ENCODE results near the gene RBM38. TPM values are rescaled to one million over a fixed set of nuclear protein-coding genes. Genes with fewer than 3 reads are reported as not detected.

Gene RBM38
- polyA plus RNA-seq, 2 of the 4 experiments (the other 2 are of a cell fraction), result 6.6 to 14.2 TPM

DNA sequence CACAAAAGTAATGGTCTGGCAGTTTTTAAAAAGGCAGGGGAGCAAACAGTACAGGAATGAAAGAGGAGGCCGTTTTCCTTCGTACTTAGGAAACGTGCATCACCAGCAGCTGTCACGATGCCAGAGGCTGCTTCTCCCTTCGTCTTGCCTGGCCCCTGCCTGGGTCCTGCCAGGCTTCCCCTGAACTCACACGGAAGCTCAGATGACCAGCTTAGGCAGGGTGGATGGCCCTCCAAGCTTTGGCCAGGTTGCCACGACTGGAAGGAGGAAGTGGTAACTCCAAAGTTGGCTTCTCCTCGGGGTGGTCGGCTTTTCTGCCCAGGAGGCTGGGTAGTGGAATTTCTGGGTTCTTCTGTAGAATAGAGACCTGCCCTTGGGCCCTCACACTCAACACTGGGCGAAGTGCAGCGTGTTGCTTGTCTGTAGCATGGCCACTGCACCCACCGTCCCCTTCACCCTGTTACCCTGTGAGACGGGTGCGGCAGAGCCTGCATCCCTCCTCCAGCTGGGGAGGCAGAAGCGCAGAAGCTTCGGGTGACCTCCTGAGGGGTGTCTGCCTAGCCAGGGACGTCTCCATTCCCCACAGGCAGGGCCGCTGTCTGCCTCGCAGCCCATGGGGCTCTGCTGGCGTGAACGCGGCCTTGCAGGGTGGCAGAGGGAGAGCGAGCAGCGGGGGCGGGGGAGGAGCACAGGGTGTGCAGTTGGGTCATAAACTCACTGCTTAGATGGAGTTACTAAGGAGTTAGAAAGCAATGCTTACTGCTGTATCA is 18.4 kb upstream of the RBM38 start:
- CTCF ChIA-PET, result interaction anchor here (0.9 to 1.7 kb wide), 5 partner anchors 9 to 120 kb away, joined by 3 to 9 read pairs (median 3); no protein-coding TSS in a partner anchor
- DNase-seq (ENCODE audit: low read depth in 1 of 2, low spot score in 1 of 2), result no peak
- POLR2A ChIA-PET, result no interaction called here
- Histone ChIP-seq H3K4me3 (no peak overlapping the region), H3K27ac (no peak overlapping the region), H3K4me1 (no peaks in the 10 kb centered on the region), H3K4me2 (no peak overlapping the region), H3K9me3 (no peaks in the 10 kb centered on the region)
- no peak for FAIRE-seq
- ATAC-seq, result no peak
- TF ChIP-seq POLR2AphosphoS2 (conservative IDR thresholded peaks at IDR 0.05; ENCODE audit: low read length), result no peak
- TF ChIP-seq EP300 (IDR thresholded peaks at IDR 0.05), result no peak
- no peak for TF ChIP-seq CEBPB (IDR thresholded peaks at IDR 0.05)
- TF ChIP-seq, protein P1, sequence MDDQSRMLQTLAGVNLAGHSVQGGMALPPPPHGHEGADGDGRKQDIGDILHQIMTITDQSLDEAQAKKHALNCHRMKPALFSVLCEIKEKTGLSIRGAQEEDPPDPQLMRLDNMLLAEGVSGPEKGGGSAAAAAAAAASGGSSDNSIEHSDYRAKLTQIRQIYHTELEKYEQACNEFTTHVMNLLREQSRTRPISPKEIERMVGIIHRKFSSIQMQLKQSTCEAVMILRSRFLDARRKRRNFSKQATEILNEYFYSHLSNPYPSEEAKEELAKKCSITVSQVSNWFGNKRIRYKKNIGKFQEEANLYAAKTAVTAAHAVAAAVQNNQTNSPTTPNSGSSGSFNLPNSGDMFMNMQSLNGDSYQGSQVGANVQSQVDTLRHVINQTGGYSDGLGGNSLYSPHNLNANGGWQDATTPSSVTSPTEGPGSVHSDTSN (IDR thresholded peaks at IDR 0.05), result no peak
- no peak for TF ChIP-seq JUNB (IDR thresholded peaks at IDR 0.05)
- TF ChIP-seq EHMT2 (IDR thresholded peaks at IDR 0.05; ENCODE audit: low read depth), result no peak
- no peak for TF ChIP-seq CBX2 (IDR thresholded peaks at IDR 0.05; ENCODE audit: borderline replicate concordance, low read depth)
- no peak for TF ChIP-seq CHD2 (IDR thresholded peaks at IDR 0.05; ENCODE audit: low read length, partially characterized antibody)
- no peak for TF ChIP-seq SREBF2 (IDR thresholded peaks at IDR 0.05)
- TF ChIP-seq, protein P2, sequence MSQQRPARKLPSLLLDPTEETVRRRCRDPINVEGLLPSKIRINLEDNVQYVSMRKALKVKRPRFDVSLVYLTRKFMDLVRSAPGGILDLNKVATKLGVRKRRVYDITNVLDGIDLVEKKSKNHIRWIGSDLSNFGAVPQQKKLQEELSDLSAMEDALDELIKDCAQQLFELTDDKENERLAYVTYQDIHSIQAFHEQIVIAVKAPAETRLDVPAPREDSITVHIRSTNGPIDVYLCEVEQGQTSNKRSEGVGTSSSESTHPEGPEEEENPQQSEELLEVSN (IDR thresholded peaks at IDR 0.05; ENCODE audit: borderline replicate concordance, low read depth), result no peak
- TF ChIP-seq, protein P3, sequence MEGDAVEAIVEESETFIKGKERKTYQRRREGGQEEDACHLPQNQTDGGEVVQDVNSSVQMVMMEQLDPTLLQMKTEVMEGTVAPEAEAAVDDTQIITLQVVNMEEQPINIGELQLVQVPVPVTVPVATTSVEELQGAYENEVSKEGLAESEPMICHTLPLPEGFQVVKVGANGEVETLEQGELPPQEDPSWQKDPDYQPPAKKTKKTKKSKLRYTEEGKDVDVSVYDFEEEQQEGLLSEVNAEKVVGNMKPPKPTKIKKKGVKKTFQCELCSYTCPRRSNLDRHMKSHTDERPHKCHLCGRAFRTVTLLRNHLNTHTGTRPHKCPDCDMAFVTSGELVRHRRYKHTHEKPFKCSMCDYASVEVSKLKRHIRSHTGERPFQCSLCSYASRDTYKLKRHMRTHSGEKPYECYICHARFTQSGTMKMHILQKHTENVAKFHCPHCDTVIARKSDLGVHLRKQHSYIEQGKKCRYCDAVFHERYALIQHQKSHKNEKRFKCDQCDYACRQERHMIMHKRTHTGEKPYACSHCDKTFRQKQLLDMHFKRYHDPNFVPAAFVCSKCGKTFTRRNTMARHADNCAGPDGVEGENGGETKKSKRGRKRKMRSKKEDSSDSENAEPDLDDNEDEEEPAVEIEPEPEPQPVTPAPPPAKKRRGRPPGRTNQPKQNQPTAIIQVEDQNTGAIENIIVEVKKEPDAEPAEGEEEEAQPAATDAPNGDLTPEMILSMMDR (IDR thresholded peaks at IDR 0.05), result no peak
- no peak for TF ChIP-seq CHD4 (IDR thresholded peaks at IDR 0.05; ENCODE audit: borderline replicate concordance)
- no peak for TF ChIP-seq MAFK (IDR thresholded peaks at IDR 0.05; ENCODE audit: partially characterized antibody)
- no peak for TF ChIP-seq KDM1A (IDR thresholded peaks at IDR 0.05; ENCODE audit: low read depth)
- TF ChIP-seq KDM5A (IDR thresholded peaks at IDR 0.05), result no peak
- TF ChIP-seq FOSL2 (IDR thresholded peaks at IDR 0.05), result no peak
- TF ChIP-seq FOSL2 (CRISPR knock-in tag; IDR thresholded peaks at IDR 0.05), result no peak
- TF ChIP-seq, protein P4, sequence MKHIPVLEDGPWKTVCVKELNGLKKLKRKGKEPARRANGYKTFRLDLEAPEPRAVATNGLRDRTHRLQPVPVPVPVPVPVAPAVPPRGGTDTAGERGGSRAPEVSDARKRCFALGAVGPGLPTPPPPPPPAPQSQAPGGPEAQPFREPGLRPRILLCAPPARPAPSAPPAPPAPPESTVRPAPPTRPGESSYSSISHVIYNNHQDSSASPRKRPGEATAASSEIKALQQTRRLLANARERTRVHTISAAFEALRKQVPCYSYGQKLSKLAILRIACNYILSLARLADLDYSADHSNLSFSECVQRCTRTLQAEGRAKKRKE (CRISPR knock-in tag; IDR thresholded peaks at IDR 0.05; ENCODE audit: low read depth), result no peak
- no peak for TF ChIP-seq RFX5 (IDR thresholded peaks at IDR 0.05)
- 91% methylated on average over 25 of the region's 25 CpGs for WGBS (ENCODE audit: missing lambda C conversion rate)

DNA sequence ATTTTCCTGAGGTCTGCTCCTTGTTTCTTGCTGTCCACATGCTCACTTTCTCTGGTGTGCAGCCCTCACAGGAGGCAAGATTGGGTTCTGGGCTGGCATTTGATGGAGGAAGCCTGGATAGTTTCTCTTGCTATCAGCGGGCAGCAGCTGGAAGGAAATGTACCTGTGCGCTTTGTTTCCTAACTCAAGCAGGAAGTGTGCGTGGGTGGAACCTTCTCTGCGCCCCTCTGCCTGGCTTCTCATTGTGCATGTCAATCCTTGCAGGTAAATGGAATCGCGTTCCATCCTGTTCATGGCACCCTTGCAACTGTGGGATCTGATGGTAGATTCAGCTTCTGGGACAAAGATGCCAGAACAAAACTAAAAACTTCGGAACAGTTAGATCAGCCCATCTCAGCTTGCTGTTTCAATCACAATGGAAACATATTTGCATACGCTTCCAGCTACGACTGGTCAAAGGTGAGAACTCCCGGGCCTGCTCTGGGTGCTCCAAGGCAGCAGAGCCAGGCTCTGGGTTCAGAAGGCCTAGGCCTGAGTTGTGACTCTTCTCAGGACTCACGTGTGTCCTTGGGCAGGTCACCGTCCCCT is 16.8 kb upstream of the RBM38 start:
- Histone ChIP-seq H3K4me1 (no peaks in the 10 kb centered on the region), H3K4me3 (no peak overlapping the region), H3K9me3 (no peaks in the 10 kb centered on the region), H3K27ac (no peak overlapping the region), H3K4me2 (no peak overlapping the region)
- ATAC-seq (no peak), FAIRE-seq (no peak), DNase-seq (ENCODE audit: low read depth in 1 of 2, low spot score in 1 of 2) (no peak)
- WGBS (ENCODE audit: missing lambda C conversion rate), result 95% methylated on average over 12 of the region's 12 CpGs
- ChIA-PET POLR2A (no interaction called here), CTCF (interaction anchor here (1.0 to 3.9 kb wide), 6 partner anchors 10 to 284 kb away, joined by 3 to 21 read pairs (median 4); no protein-coding TSS in a partner anchor)
- TF ChIP-seq ZC3H11A (IDR thresholded peaks at IDR 0.05), result no peak
- no peak for TF ChIP-seq ZSCAN20 (CRISPR knock-in tag; IDR thresholded peaks at IDR 0.05)
- no peak for TF ChIP-seq CHD2 (IDR thresholded peaks at IDR 0.05; ENCODE audit: low read length, partially characterized antibody)
- TF ChIP-seq CEBPB (IDR thresholded peaks at IDR 0.05), result no peak
- TF ChIP-seq RFX5 (IDR thresholded peaks at IDR 0.05), result no peak
- TF ChIP-seq, protein P5, sequence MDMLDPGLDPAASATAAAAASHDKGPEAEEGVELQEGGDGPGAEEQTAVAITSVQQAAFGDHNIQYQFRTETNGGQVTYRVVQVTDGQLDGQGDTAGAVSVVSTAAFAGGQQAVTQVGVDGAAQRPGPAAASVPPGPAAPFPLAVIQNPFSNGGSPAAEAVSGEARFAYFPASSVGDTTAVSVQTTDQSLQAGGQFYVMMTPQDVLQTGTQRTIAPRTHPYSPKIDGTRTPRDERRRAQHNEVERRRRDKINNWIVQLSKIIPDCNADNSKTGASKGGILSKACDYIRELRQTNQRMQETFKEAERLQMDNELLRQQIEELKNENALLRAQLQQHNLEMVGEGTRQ (IDR thresholded peaks at IDR 0.05), result no peak
- TF ChIP-seq JUN (IDR thresholded peaks at IDR 0.05), result no peak
- no peak for TF ChIP-seq HOXA7 (CRISPR knock-in tag; IDR thresholded peaks at IDR 0.05)
- TF ChIP-seq, protein P4 (CRISPR knock-in tag; IDR thresholded peaks at IDR 0.05; ENCODE audit: low read depth), result no peak
- TF ChIP-seq EHMT2 (IDR thresholded peaks at IDR 0.05; ENCODE audit: low read depth), result no peak
- no peak for TF ChIP-seq FOSB (CRISPR knock-in tag; IDR thresholded peaks at IDR 0.05)
- TF ChIP-seq ESRRA (IDR thresholded peaks at IDR 0.05; ENCODE audit: borderline replicate concordance, low read length), result no peak
- no peak for TF ChIP-seq RCOR1 (IDR thresholded peaks at IDR 0.05; ENCODE audit: low read depth, low read length)
